Ascending aorta (tissue), 2 donors: Measurements from ENCODE around the gene FLNC. TPM values are rescaled to one million over a fixed set of nuclear protein-coding genes. Genes with fewer than 3 reads are reported as not detected.

Source experiments
- DNase-seq, 2 donors: peaks; one replicate each; pipeline ENCODE4 v3.0.0-alpha.2; 2019; ENCODE audit warnings: low spot score in 2 of 2
- H3K27ac ChIP-seq, 2 donors: fragments of 200-600 bp; sonication (generic); one replicate each; pipeline ENCODE4 v1.5.1; 2016 to 2017; ENCODE audit warnings: mild to moderate bottlenecking in 1 of 2
- H3K27me3 ChIP-seq: fragments of 200-600 bp; sonication (generic); one replicate; pipeline ENCODE4 v1.5.1; 2017
- H3K36me3 ChIP-seq, 2 donors: fragments of 200-600 bp; sonication (generic); one replicate each; pipeline ENCODE4 v1.5.1; 2016
- H3K4me1 ChIP-seq, 2 donors: fragments of 200-600 bp; sonication (generic); one replicate each; pipeline ENCODE4 v1.5.1; 2016 to 2017; ENCODE audit warnings: mild to moderate bottlenecking in 1 of 2
- H3K4me3 ChIP-seq, 2 donors: fragments of 200-600 bp; sonication (generic); one replicate each; pipeline ENCODE4 v1.5.1; 2016 to 2017; ENCODE audit warnings: mild to moderate bottlenecking in 1 of 2
- H3K9me3 ChIP-seq, 2 donors: fragments of 200-600 bp; sonication (generic); one replicate each; pipeline ENCODE4 v1.5.1; 2016
- CTCF ChIP-seq, 3 experiments: fragments of 200-600 bp in 2 of 3; fragments of 450-650 bp in 1 of 3; sonication (generic) in 2 of 3; IDR thresholded peaks; one replicate each; pipeline ENCODE4 v1.5.1; 2016 to 2019; ENCODE audit warnings: antibody characterized with exemption in 3 of 3, mild to moderate bottlenecking in 1 of 3, moderate library complexity in 1 of 3
- intact Hi-C: fragments of 100-400 bp; cut with DNase I; formaldehyde crosslinking; loops from one replicate; pipeline ENCODE4 v1.15.1; 2023
- total RNA-seq: library from RNA; depleted of rRNA; stranded (reverse); fragments of >200 nt; gene quantifications from one replicate; pipeline ENCODE4 v1.1.0, GENCODE V29; 2016

Gene FLNC
- total RNA-seq, 1 donor from 2014 or later, result 117 TPM

- H3K27ac ChIP-seq, result no peak overlapping the region
- DNase-seq, result no peak
- no peak for TF ChIP-seq CTCF (IDR thresholded peaks at IDR 0.05)
- H3K36me3 ChIP-seq, result no peaks in the 10 kb centered on the region
- intact Hi-C loops, result loop anchor here (5.0 kb wide), 2 partner anchors 35 to 70 kb away; partner anchors contain the start of gene ATP6V1F
- no peaks in the 10 kb centered on the region for H3K27me3 ChIP-seq
- H3K9me3 ChIP-seq, result no peaks in the 10 kb centered on the region
- peaks cover 7 to 12% of the 10 kb centered on the region in 2 donors for H3K4me1 ChIP-seq
- H3K4me3 ChIP-seq, result peak overlapping the region in 1 of 2 donors; percentile 89
Observed at GRCh38 chr7:128792471-128793180, 37.6 kb upstream of the FLNC start.

- intact Hi-C loops, result loop anchor here (5.0 kb wide), 2 partner anchors 36 to 69 kb away; partner anchors contain the start of gene ATP6V1F
- Histone ChIP-seq H3K4me1 (peaks cover 7 to 12% of the 10 kb centered on the region in 2 donors), H3K4me3 (peak overlapping the region in 1 of 2 donors; percentile 89), H3K27ac (no peak overlapping the region), H3K27me3 (no peaks in the 10 kb centered on the region), H3K9me3 (no peaks in the 10 kb centered on the region), H3K36me3 (no peaks in the 10 kb centered on the region)
- TF ChIP-seq CTCF (IDR thresholded peaks at IDR 0.05), result no peak
- no peak for DNase-seq
Observed at GRCh38 chr7:128793181-128793547, 37.0 kb upstream of the FLNC start.

GRCh38 chr7:128794020-128794419 lies 36.2 kb upstream of the FLNC start:
- no peaks in the 10 kb centered on the region for H3K27me3 ChIP-seq
- no peak overlapping the region for H3K4me3 ChIP-seq
- DNase-seq, result no peak
- intact Hi-C loops, result loop anchor here (5.0 kb wide), 2 partner anchors 37 to 68 kb away; partner anchors contain the start of gene ATP6V1F
- no peaks in the 10 kb centered on the region for H3K9me3 ChIP-seq
- H3K27ac ChIP-seq, result no peak overlapping the region
- TF ChIP-seq CTCF (IDR thresholded peaks at IDR 0.05), result no peak
- H3K4me1 ChIP-seq, result peaks cover 7 to 12% of the 10 kb centered on the region in 2 donors
- no peaks in the 10 kb centered on the region for H3K36me3 ChIP-seq

- intact Hi-C loops, result loop anchor here (5.0 kb wide), 2 partner anchors 37 to 68 kb away; partner anchors contain the start of gene ATP6V1F
- no peak for DNase-seq
Observed at GRCh38 chr7:128794436-128794835, 35.8 kb upstream of the FLNC start.

GRCh38 chr7:128795129-128795528 lies 35.1 kb upstream of the FLNC start:
- TF ChIP-seq CTCF (IDR thresholded peaks at IDR 0.05), result no peak
- peaks cover 7 to 12% of the 10 kb centered on the region in 2 donors for H3K4me1 ChIP-seq
- no peaks in the 10 kb centered on the region for H3K9me3 ChIP-seq
- intact Hi-C loops, result no loop called here
- no peaks in the 10 kb centered on the region for H3K36me3 ChIP-seq
- no peaks in the 10 kb centered on the region for H3K27me3 ChIP-seq
- no peak for DNase-seq
- H3K27ac ChIP-seq, result no peak overlapping the region
- no peak overlapping the region for H3K4me3 ChIP-seq

More at GRCh38 chr7:128794436-128794835, 35.8 kb upstream of the FLNC start:
- no peaks in the 10 kb centered on the region for H3K9me3 ChIP-seq
- peaks cover 7 to 12% of the 10 kb centered on the region in 2 donors for H3K4me1 ChIP-seq
- no peak for TF ChIP-seq CTCF (IDR thresholded peaks at IDR 0.05)
- H3K4me3 ChIP-seq, result no peak overlapping the region
- no peak overlapping the region for H3K27ac ChIP-seq
- H3K36me3 ChIP-seq, result no peaks in the 10 kb centered on the region
- H3K27me3 ChIP-seq, result no peaks in the 10 kb centered on the region
